HG03432 (cell line): ENCODE data around the gene CDH4.

Source experiments
- ATAC-seq: cut with Tn5 transposase; IDR thresholded peaks from one replicate; pipeline ENCODE4 v1.9.1; 2021; ENCODE audit warnings: mild to moderate bottlenecking, moderate library complexity; ENCODE audit not compliant: unreplicated experiment

Gene CDH4

GRCh38 chr20:61251529-61252393 lies at the start of gene CDH4:
TSS of gene CDH4 (plus strand) at chr20:61252261.
- no peak for ATAC-seq

GRCh38 chr20:61203320-61203719 lies 48.7 kb upstream of the CDH4 start:
- ATAC-seq, result no peak

- no peak for ATAC-seq
These were observed 47.9 kb upstream of the CDH4 start for GRCh38 chr20:61204206-61204605.

- no peak for ATAC-seq
These were observed 46.3 kb upstream of the CDH4 start for GRCh38 chr20:61205769-61206168.

GRCh38 chr20:61210862-61211261 lies 41.2 kb upstream of the CDH4 start:
- no peak for ATAC-seq

- no peak for ATAC-seq
These were observed 34.2 kb upstream of the CDH4 start for GRCh38 chr20:61217848-61218247.

- ATAC-seq, result no peak
These were observed 33.0 kb upstream of the CDH4 start for GRCh38 chr20:61219021-61219431.

- no peak for ATAC-seq
These were observed 31.9 kb upstream of the CDH4 start for GRCh38 chr20:61220131-61220530.

- no peak for ATAC-seq
These were observed 31.3 kb upstream of the CDH4 start for GRCh38 chr20:61220626-61221325.

GRCh38 chr20:61222699-61223098 lies 29.4 kb upstream of the CDH4 start:
- no peak for ATAC-seq

- no peak for ATAC-seq
These were observed 28.9 kb upstream of the CDH4 start for GRCh38 chr20:61223121-61223520.

GRCh38 chr20:61230166-61230565 lies 21.9 kb upstream of the CDH4 start:
- no peak for ATAC-seq

GRCh38 chr20:61233590-61233989 lies 18.5 kb upstream of the CDH4 start:
- ATAC-seq, result no peak

GRCh38 chr20:61234224-61234890 lies 17.7 kb upstream of the CDH4 start:
- no peak for ATAC-seq

GRCh38 chr20:61236713-61237112 lies 15.3 kb upstream of the CDH4 start:
- no peak for ATAC-seq

- ATAC-seq, result no peak
These were observed 13.2 kb upstream of the CDH4 start for GRCh38 chr20:61238813-61239212.

- no peak for ATAC-seq
These were observed 11.2 kb upstream of the CDH4 start for GRCh38 chr20:61240814-61241213.

GRCh38 chr20:61244213-61244612 lies 7.8 kb upstream of the CDH4 start:
- ATAC-seq, result no peak

GRCh38 chr20:61246269-61246668 lies 5.8 kb upstream of the CDH4 start:
- no peak for ATAC-seq

- ATAC-seq, result no peak
These were observed 2.4 kb upstream of the CDH4 start for GRCh38 chr20:61249626-61250025.

- no peak for ATAC-seq
These were observed 671 bp downstream of the CDH4 start for GRCh38 chr20:61252601-61253263.
